WTC11 (cell line): ENCODE results near the gene FGD3. TPM values are rescaled to one million over a fixed set of nuclear protein-coding genes. Genes with fewer than 3 reads are reported as not detected.

Source experiments
- ATAC-seq: fragments of 200-7000 bp; cut with Tn5 transposase; 2 replicates; pipeline ENCODE4 v1.10.0; 2021; ENCODE audit warnings: mild to moderate bottlenecking, moderate library complexity
- CTCF ChIA-PET: fragments of 300-600 bp; sonication (Branson Sonifier 250); formaldehyde crosslinking; loops from one replicate; lab custom pipeline; 2021; ENCODE audit warnings: antibody characterized with exemption; lab: Charles Lee
- POLR2A ChIA-PET: fragments of 350-600 bp; sonication (Branson Sonifier 250); formaldehyde crosslinking; loops from one replicate; lab custom pipeline; 2021; ENCODE audit warnings: antibody characterized with exemption; lab: Charles Lee
- DNase-seq: peaks from one replicate; pipeline ENCODE4 v3.0.0; 2021; ENCODE audit warnings: low spot score
- H3K27ac Mint-ChIP-seq: 2 replicates; pipeline ENCODE4 v1.8.0; 2021; ENCODE audit warnings: mixed read lengths
- H3K27me3 Mint-ChIP-seq: 2 replicates; pipeline ENCODE4 v1.8.0; 2021; ENCODE audit warnings: low read depth, mild to moderate bottlenecking, moderate library complexity, mixed read lengths
- H3K36me3 Mint-ChIP-seq: 2 replicates; pipeline ENCODE4 v1.8.0; 2021; ENCODE audit warnings: mixed read lengths
- H3K4me1 Mint-ChIP-seq: 2 replicates; pipeline ENCODE4 v1.8.0; 2022; ENCODE audit warnings: mixed read lengths
- H3K4me3 Mint-ChIP-seq: 2 replicates; pipeline ENCODE4 v1.8.0; 2021; ENCODE audit warnings: mild to moderate bottlenecking, moderate library complexity, mixed read lengths
- H3K9me3 Mint-ChIP-seq: 2 replicates; pipeline ENCODE4 v1.8.0; 2021; ENCODE audit warnings: mixed read lengths
- AFF4 ChIP-seq: sonication (generic); formaldehyde crosslinking; IDR thresholded peaks from 2 replicates; pipeline ENCODE4 v1.8.1; 2023; ENCODE audit warnings: mild to moderate bottlenecking, missing genetic modification reagents, borderline replicate concordance
- ARID4B ChIP-seq: sonication (generic); formaldehyde crosslinking; IDR thresholded peaks from 2 replicates; pipeline ENCODE4 v1.8.0; 2023; ENCODE audit warnings: missing genetic modification reagents, mild to moderate bottlenecking, borderline replicate concordance
- CBFB ChIP-seq: sonication (generic); formaldehyde crosslinking; IDR thresholded peaks from 2 replicates; pipeline ENCODE4 v1.8.1; 2022; ENCODE audit warnings: mild to moderate bottlenecking, low read depth, missing genetic modification reagents
- CDX4 ChIP-seq: fragments of 250-450 bp; sonication (Bioruptor Pico); IDR thresholded peaks from 2 replicates; pipeline ENCODE4 v1.9.0; 2021; ENCODE audit warnings: moderate library complexity, mild to moderate bottlenecking, inconsistent platforms, borderline replicate concordance
- CREB1 ChIP-seq: sonication (generic); formaldehyde crosslinking; IDR thresholded peaks from 2 replicates; pipeline ENCODE4 v1.8.0; 2023; ENCODE audit warnings: mild to moderate bottlenecking, missing genetic modification reagents
- CREM ChIP-seq: sonication (generic); formaldehyde crosslinking; IDR thresholded peaks from 2 replicates; pipeline ENCODE4 v1.8.1; 2022; ENCODE audit warnings: mild to moderate bottlenecking, missing genetic modification reagents, moderate library complexity
- ERG ChIP-seq: fragments of 250-450 bp; sonication (Bioruptor Pico); IDR thresholded peaks from 2 replicates; pipeline ENCODE4 v1.8.0; 2021; ENCODE audit warnings: mild to moderate bottlenecking
- ETV6 ChIP-seq: sonication (generic); formaldehyde crosslinking; IDR thresholded peaks from 2 replicates; pipeline ENCODE4 v1.8.1; 2022; ENCODE audit warnings: mild to moderate bottlenecking, missing genetic modification reagents
- FOXJ3 ChIP-seq: sonication (generic); formaldehyde crosslinking; IDR thresholded peaks from 2 replicates; pipeline ENCODE4 v1.9.0; 2021; ENCODE audit warnings: missing genetic modification reagents, mild to moderate bottlenecking, borderline replicate concordance
- FOXP1 ChIP-seq: sonication (generic); formaldehyde crosslinking; IDR thresholded peaks from 2 replicates; pipeline ENCODE4 v1.8.0; 2022; ENCODE audit warnings: missing genetic modification reagents, mild to moderate bottlenecking, moderate library complexity, borderline replicate concordance
- GABPB1 ChIP-seq: sonication (generic); formaldehyde crosslinking; IDR thresholded peaks from 2 replicates; pipeline ENCODE4 v1.8.1; 2023; ENCODE audit warnings: mild to moderate bottlenecking, missing genetic modification reagents
- GTF2I ChIP-seq: fragments of 250-450 bp; sonication (Bioruptor Pico); conservative IDR thresholded peaks from 2 replicates; pipeline ENCODE4 v1.4.0; 2021; ENCODE audit warnings: mild to moderate bottlenecking
- MAX ChIP-seq: sonication (generic); formaldehyde crosslinking; IDR thresholded peaks from 2 replicates; pipeline ENCODE4 v1.8.0; 2022; ENCODE audit warnings: mild to moderate bottlenecking, missing genetic modification reagents
- MXD4 ChIP-seq: fragments of 250-450 bp; sonication (Bioruptor Pico); IDR thresholded peaks from 2 replicates; pipeline ENCODE4 v1.8.0; 2021; ENCODE audit warnings: mild to moderate bottlenecking, moderate library complexity, borderline replicate concordance
- NFATC4 ChIP-seq: fragments of 250-450 bp; sonication (Bioruptor Pico); IDR thresholded peaks from 2 replicates; pipeline ENCODE4 v1.9.0; 2021; ENCODE audit warnings: mild to moderate bottlenecking
- NR1H2 ChIP-seq: sonication (generic); formaldehyde crosslinking; IDR thresholded peaks from 2 replicates; pipeline ENCODE4 v1.9.0; 2021; ENCODE audit warnings: mild to moderate bottlenecking, moderate library complexity, missing genetic modification reagents
- PRDM15 ChIP-seq: sonication (generic); formaldehyde crosslinking; IDR thresholded peaks from 2 replicates; pipeline ENCODE4 v1.8.0; 2022; ENCODE audit warnings: missing genetic modification reagents
- TEAD4 ChIP-seq: sonication (generic); formaldehyde crosslinking; IDR thresholded peaks from 2 replicates; pipeline ENCODE4 v1.8.0; 2022; ENCODE audit warnings: mild to moderate bottlenecking, missing genetic modification reagents
- ZBTB43 ChIP-seq: sonication (generic); formaldehyde crosslinking; IDR thresholded peaks from 2 replicates; pipeline ENCODE4 v1.8.1; 2023; ENCODE audit warnings: mild to moderate bottlenecking, missing genetic modification reagents
- ZNF219 ChIP-seq: sonication (generic); formaldehyde crosslinking; IDR thresholded peaks from 2 replicates; pipeline ENCODE4 v1.8.0; 2023; ENCODE audit warnings: missing genetic modification reagents, mild to moderate bottlenecking, borderline replicate concordance
- total RNA-seq: library from RNA; stranded (reverse); gene quantifications from 3 replicates; pipeline ENCODE4 v1.2.3, GENCODE V29; 2021

FGD3 gene
- total RNA-seq, 1 experiment from 2014 or later = 1.9 TPM

GRCh38 chr9:92983984-92984589 lies 36.8 kb downstream of the FGD3 start (continued):
- TF ChIP-seq AFF4 (CRISPR knock-in tag) = no peak
- TF ChIP-seq CREM (CRISPR knock-in tag) = no peak
- TF ChIP-seq GTF2I (CRISPR knock-in tag) = no peak
- TF ChIP-seq ARID4B = no peak
- TF ChIP-seq NR1H2 (CRISPR knock-in tag) = no peak
- TF ChIP-seq NFATC4 = no peak

GRCh38 chr9:92984976-92985375 lies 37.7 kb downstream of the FGD3 start:
- Mint-ChIP-seq H3K4me1 (peaks cover 34% of the 10 kb centered on the region), H3K27me3 (peaks cover 14% of the 10 kb centered on the region), H3K36me3 (peaks cover 82% of the 10 kb centered on the region), H3K9me3 (peaks cover 71% of the 10 kb centered on the region), H3K27ac (no peak overlapping the region), H3K4me3 (no peak overlapping the region)
- ChIA-PET POLR2A (no interaction called here), CTCF (no interaction called here)
- ATAC-seq (no peak), DNase-seq (no peak)
- TF ChIP-seq ZNF219 (no peak), FOXJ3 (CRISPR knock-in tag) (no peak), MAX (CRISPR knock-in tag) (no peak), TEAD4 (CRISPR knock-in tag) (no peak), ETV6 (CRISPR knock-in tag) (no peak), CBFB (CRISPR knock-in tag) (no peak), PRDM15 (CRISPR knock-in tag) (no peak), CDX4 (CRISPR knock-in tag) (no peak), MXD4 (CRISPR knock-in tag) (no peak), CREB1 (CRISPR knock-in tag) (no peak), ERG (CRISPR knock-in tag) (no peak), ZBTB43 (no peak), FOXP1 (no peak), NFATC4 (no peak), GABPB1 (CRISPR knock-in tag) (no peak)
